HCT116 (cell line): Measurements from ENCODE around the gene MAP4. TPM values are rescaled to one million over a fixed set of nuclear protein-coding genes. Genes with fewer than 3 reads are reported as not detected.

Experiments used
- ATAC-seq: fragments of 200-7000 bp; cut with Tn5 transposase; 2 replicates; pipeline ENCODE4 v1.9.1; 2020; ENCODE audit warnings: mild to moderate bottlenecking, moderate library complexity
- BruUV-seq: library from RNA; stranded (reverse); fragments of 400-500 nt; replicated peaks from 2 replicates; lab custom pipeline; 2021; lab: Mats Ljungman, UMichigan
- CTCF ChIA-PET: fragments of 300-600 bp; sonication (Branson Sonifier 250); formaldehyde crosslinking; loops from one replicate; lab custom pipeline; 2021; ENCODE audit warnings: antibody characterized with exemption; lab: Charles Lee
- POLR2A ChIA-PET: fragments of 300-600, 350-600 bp; sonication (Branson Sonifier 250); formaldehyde crosslinking; loops from one replicate; lab custom pipeline; 2021; ENCODE audit warnings: antibody characterized with exemption; lab: Charles Lee
- RAD21 ChIA-PET, 2 experiments: fragments of 300-600 bp; sonication (Branson Sonifier 250); formaldehyde crosslinking; loops; one replicate each; lab custom pipeline; 2023; ENCODE audit warnings: low total read pairs in 2 of 2; ENCODE audit not compliant: uncharacterized antibody in 2 of 2, unreplicated experiment in 2 of 2, low non-redundant PET in 1 of 2; lab: Charles Lee
- DNase-seq: peaks from one replicate; pipeline ENCODE4 v3.0.0-alpha.2; 2010; ENCODE audit warnings: low read depth, low spot score
- H2AFZ ChIP-seq: fragments of 200-600 bp; shearing (Covaris generic), sonication (generic); 2 replicates; pipeline ENCODE4 v1.6.1; 2017; ENCODE audit warnings: low read depth, mixed run types, mixed read lengths, antibody characterized with exemption, low read length; ENCODE audit not compliant: poor library complexity, severe bottlenecking
- H3K27ac ChIP-seq: 2 replicates; pipeline ENCODE4 v1.5.1; 2012; ENCODE audit warnings: low read depth, low read length
- H3K27me3 ChIP-seq: fragments of 200-600 bp; sonication (generic); 2 replicates; pipeline ENCODE4 v1.6.1; 2016; ENCODE audit warnings: mixed run types, low read length, mixed read lengths; ENCODE audit not compliant: insufficient read depth
- H3K36me3 ChIP-seq, 2 experiments: fragments of 200-500 bp in 1 of 2; fragments of 200-600 bp in 1 of 2; sonication (Bioruptor generic) in 1 of 2; sonication (generic) in 1 of 2; 2 replicates each; pipeline versions ENCODE4 v1.5.1 to v1.6.1; 2014 to 2016; ENCODE audit warnings: low read length in 2 of 2, inconsistent platforms in 1 of 2, mixed read lengths in 1 of 2, mixed run types in 1 of 2; ENCODE audit not compliant: insufficient read depth in 2 of 2, control insufficient read depth in 1 of 2
- H3K4me1 ChIP-seq, 2 experiments: fragments of 200-600 bp in 1 of 2; sonication (generic) in 1 of 2; 2 replicates each; pipeline versions ENCODE4 v1.5.1 to v1.6.1; 2012 to 2017; ENCODE audit warnings: low read length in 2 of 2, inconsistent platforms in 1 of 2, mild to moderate bottlenecking in 1 of 2, mixed read lengths in 1 of 2, mixed run types in 1 of 2, moderate library complexity in 1 of 2; ENCODE audit not compliant: insufficient read depth in 2 of 2, control insufficient read depth in 1 of 2
- H3K4me2 ChIP-seq: fragments of 200-600 bp; sonication (generic); 2 replicates; pipeline ENCODE4 v1.6.1; 2017; ENCODE audit warnings: mixed run types, low read length, mixed read lengths
- H3K4me3 ChIP-seq, 2 experiments: fragments of 200-600 bp in 1 of 2; sonication (generic) in 1 of 2; replicated peaks in 1 of 2; 2 replicates each; pipeline ENCODE4 v1.5.1; 2011 to 2016; ENCODE audit warnings: low read length in 2 of 2, control low read depth in 1 of 2, low read depth in 1 of 2, mild to moderate bottlenecking in 1 of 2, mixed read lengths in 1 of 2, mixed run types in 1 of 2
- H3K79me2 ChIP-seq: fragments of 200-600 bp; sonication (generic); 2 replicates; pipeline ENCODE4 v1.6.1; 2017; ENCODE audit warnings: mild to moderate bottlenecking, mixed run types, low read length, moderate library complexity, mixed read lengths; ENCODE audit not compliant: insufficient read depth
- H3K9ac ChIP-seq: fragments of 200-600 bp; sonication (generic); 2 replicates; pipeline ENCODE4 v1.6.1; 2016; ENCODE audit warnings: low read length, mixed read lengths
- H3K9me2 ChIP-seq: fragments of 200-600 bp; sonication (generic), shearing (Covaris generic); 2 replicates; pipeline ENCODE4 v1.6.1; 2017; ENCODE audit warnings: mixed run types, mild to moderate bottlenecking, moderate library complexity; ENCODE audit not compliant: insufficient read depth
- H3K9me3 ChIP-seq, 2 experiments: fragments of 200-500 bp in 1 of 2; fragments of 200-600 bp in 1 of 2; sonication (Bioruptor generic) in 1 of 2; sonication (generic) in 1 of 2; 2 replicates each; pipeline ENCODE4 v1.6.1; 2014 to 2017; ENCODE audit warnings: low read length in 2 of 2, mixed read lengths in 2 of 2, inconsistent platforms in 1 of 2, low read depth in 1 of 2, mild to moderate bottlenecking in 1 of 2, mixed run types in 1 of 2, moderate library complexity in 1 of 2; ENCODE audit not compliant: control insufficient read depth in 1 of 2, insufficient read depth in 1 of 2
- H4K20me1 ChIP-seq: fragments of 200-600 bp; sonication (generic), shearing (Covaris generic); 2 replicates; pipeline ENCODE4 v1.6.1; 2017; ENCODE audit warnings: mixed run types, mild to moderate bottlenecking, moderate library complexity; ENCODE audit not compliant: insufficient read depth
- ATF3 ChIP-seq: IDR thresholded peaks from 2 replicates; pipeline ENCODE4 v1.6.1; 2012
- CEBPB ChIP-seq: IDR thresholded peaks from 2 replicates; pipeline ENCODE4 v1.6.1; 2012; ENCODE audit warnings: low read depth
- CTCF ChIP-seq, 3 experiments: fragments of 200-600 bp in 1 of 3; sonication (generic) in 1 of 3; IDR thresholded peaks in 2 of 3; conservative IDR thresholded peaks in 1 of 3; 2 replicates each; pipeline ENCODE4 v1.5.1; 2012 to 2017; ENCODE audit warnings: low read depth in 2 of 3, low read length in 2 of 3, antibody characterized with exemption in 1 of 3, borderline replicate concordance in 1 of 3, control low read depth in 1 of 3, mild to moderate bottlenecking in 1 of 3, mixed read lengths in 1 of 3, mixed run types in 1 of 3, moderate library complexity in 1 of 3; ENCODE audit not compliant: insufficient read depth in 1 of 3
- ELF1 ChIP-seq: IDR thresholded peaks from 2 replicates; pipeline ENCODE4 v1.6.1; 2012; ENCODE audit warnings: low read depth, borderline replicate concordance
- EZH2phosphoT487 ChIP-seq: fragments of 200-600 bp; IDR thresholded peaks from 2 replicates; pipeline ENCODE4 v1.6.1; 2018; ENCODE audit warnings: antibody characterized with exemption, borderline replicate concordance
- FOSL1 ChIP-seq: IDR thresholded peaks from 2 replicates; pipeline ENCODE4 v1.6.1; 2012; ENCODE audit warnings: low read depth
- JUND ChIP-seq: IDR thresholded peaks from 2 replicates; pipeline ENCODE4 v1.6.1; 2012
- POLR2A ChIP-seq: IDR thresholded peaks from 2 replicates; pipeline ENCODE4 v1.7.0; 2011; ENCODE audit warnings: borderline replicate concordance; ENCODE audit not compliant: insufficient read depth, insufficient read length; ENCODE audit errors: extremely low read depth
- RAD21 ChIP-seq: IDR thresholded peaks from 2 replicates; pipeline ENCODE4 v1.6.1; 2012; ENCODE audit warnings: low read depth, mild to moderate bottlenecking
- SIN3A ChIP-seq: IDR thresholded peaks from 2 replicates; pipeline ENCODE4 v1.6.1; 2012; ENCODE audit warnings: low read depth
- SRF ChIP-seq: IDR thresholded peaks from 2 replicates; pipeline ENCODE4 v1.6.1; 2012; ENCODE audit warnings: low read depth
- TCF7L2 ChIP-seq: IDR thresholded peaks from 2 replicates; pipeline ENCODE4 v1.7.0; 2011; ENCODE audit warnings: borderline replicate concordance, inconsistent platforms; ENCODE audit not compliant: insufficient read depth, insufficient read length; ENCODE audit errors: extremely low read depth
- ZBTB33 ChIP-seq: IDR thresholded peaks from 2 replicates; pipeline ENCODE4 v1.6.1; 2011; ENCODE audit warnings: mild to moderate bottlenecking, low read length, moderate library complexity; ENCODE audit not compliant: insufficient replicate concordance; ENCODE audit errors: extremely low read depth
- ZFX ChIP-seq: fragments of 450-650 bp; IDR thresholded peaks from 2 replicates; pipeline ENCODE4 v1.6.1; 2017
- ZNF274 ChIP-seq: fragments of 200-500 bp; sonication (Bioruptor generic); IDR thresholded peaks from 2 replicates; pipeline ENCODE4 v1.6.1; 2014; ENCODE audit warnings: mild to moderate bottlenecking, low read depth, low read length, inconsistent platforms
- intact Hi-C: fragments of 100-400 bp; cut with micrococcal nuclease; formaldehyde crosslinking; loops from 2 replicates; pipeline ENCODE4 v1.10.0; 2022
- total RNA-seq: library from RNA; stranded (reverse); gene quantifications from one replicate; pipeline ENCODE4 v1.2.1, GENCODE V29; 2021; ENCODE audit not compliant: unreplicated experiment

Gene MAP4
- total RNA-seq, 1 experiment from 2014 or later = 200 TPM

GRCh38 chr3:47859956-47860605 is 156.1 kb downstream of the MAP4 start (continued):
- TF ChIP-seq CTCF (IDR thresholded peaks at IDR 0.05 in 2 of 3, conservative IDR thresholded peaks at IDR 0.05 in 1 of 3; ENCODE audit: borderline replicate concordance in 1 of 3, insufficient read depth in 1 of 3, low read depth in 2 of 3, low read length in 2 of 3) = no peak
- TF ChIP-seq RAD21 = no peak
- TF ChIP-seq ZNF274 = no peak

GRCh38 chr3:47857151-47857550 is 159.1 kb downstream of the MAP4 start:
- H3K4me1 ChIP-seq = no peaks in the 10 kb centered on the region
- no peaks in the 10 kb centered on the region for H3K9me2 ChIP-seq
- DNase-seq (no peak), ATAC-seq (no peak)
- ChIA-PET POLR2A (no interaction called here), CTCF (no interaction called here), RAD21 (no interaction called here)
- H3K9me3 ChIP-seq = no peaks in the 10 kb centered on the region
- peaks cover 0 to 10% of the 10 kb centered on the region in 2 experiments; a peak in 3 of 4 replicates for H3K36me3 ChIP-seq
- no peak for TF ChIP-seq JUND
- TF ChIP-seq ZNF274 = no peak
- H4K20me1 ChIP-seq = no peaks in the 10 kb centered on the region
- no peak overlapping the region for H2AFZ ChIP-seq
- no peaks in the 10 kb centered on the region for H3K27me3 ChIP-seq
- no peaks in the 10 kb centered on the region for H3K79me2 ChIP-seq
- intact Hi-C loops = no loop called here
- no peak overlapping the region for H3K4me2 ChIP-seq
- no peak overlapping the region for H3K27ac ChIP-seq
- BruUV-seq = no TSS peak
- H3K9ac ChIP-seq = no peak overlapping the region
- no peak overlapping the region for H3K4me3 ChIP-seq

GRCh38 chr3:47856669-47857068 is 159.5 kb downstream of the MAP4 start:
- intact Hi-C loops = no loop called here
- H3K9me2 ChIP-seq = no peaks in the 10 kb centered on the region
- BruUV-seq = no TSS peak
- ATAC-seq (no peak), DNase-seq (no peak)
- H3K36me3 ChIP-seq = peaks cover 0 to 10% of the 10 kb centered on the region in 2 experiments; a peak in 3 of 4 replicates
- H3K27me3 ChIP-seq = no peaks in the 10 kb centered on the region
- H3K4me3 ChIP-seq = no peak overlapping the region
- no peak overlapping the region for H3K4me2 ChIP-seq
- H3K79me2 ChIP-seq = no peaks in the 10 kb centered on the region
- no peaks in the 10 kb centered on the region for H3K4me1 ChIP-seq
- no peaks in the 10 kb centered on the region for H3K9me3 ChIP-seq
- POLR2A ChIA-PET = no interaction called here
- H2AFZ ChIP-seq = no peak overlapping the region
- no peak overlapping the region for H3K27ac ChIP-seq
- CTCF ChIA-PET = no interaction called here
- H4K20me1 ChIP-seq = no peaks in the 10 kb centered on the region
- RAD21 ChIA-PET = no interaction called here
- no peak overlapping the region for H3K9ac ChIP-seq
- TF ChIP-seq FOSL1 (no peak), JUND (no peak), RAD21 (no peak), POLR2A (no peak), CEBPB (no peak), ATF3 (no peak), ZBTB33 (no peak), TCF7L2 (no peak), EZH2phosphoT487 (no peak), SIN3A (no peak), SRF (no peak), ELF1 (no peak), ZFX (no peak)
